ENCODE results near the gene BAG5.

The BAG5 gene

DNA sequence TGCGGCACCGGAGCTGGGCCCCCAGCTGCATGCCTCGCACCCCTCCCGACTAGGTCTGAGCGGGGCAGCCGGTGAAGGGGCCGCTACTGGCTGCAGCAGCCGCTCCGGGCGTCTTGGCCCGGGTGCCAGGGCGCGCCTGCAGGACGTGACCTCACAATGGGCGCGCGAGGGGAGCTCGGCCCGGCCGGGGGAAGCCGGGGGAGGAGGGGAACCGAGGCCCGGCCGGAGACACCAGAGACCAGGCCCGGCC is 353 bp downstream of the BAG5 start:
- H3K27me3 ChIP-seq (ENCODE audit: insufficient read depth, low read length, poor library complexity, severe bottlenecking) = no peaks in the 10 kb centered on the region
- H3K4me3 ChIP-seq (ENCODE audit: low read length, poor library complexity, severe bottlenecking) = peak overlapping the region; percentile 90
- H3F3A ChIP-seq (ENCODE audit: low read depth) = peaks cover 6% of the 10 kb centered on the region; the same call in 1 of the 2 replicates
- H3K9me3 ChIP-seq (ENCODE audit: insufficient read depth, low read depth, low read length) = no peaks in the 10 kb centered on the region
- peaks cover 90% of the 10 kb centered on the region for H3K79me2 ChIP-seq (ENCODE audit: insufficient read depth, low read length)
- peaks cover 55% of the 10 kb centered on the region for H3K4me1 ChIP-seq (ENCODE audit: insufficient read depth, low read length, poor library complexity, severe bottlenecking)
- H3K36me3 ChIP-seq (ENCODE audit: insufficient read depth, low read length) = peaks cover 8% of the 10 kb centered on the region; the same call in 1 of the 2 replicates
- H4K20me1 ChIP-seq (ENCODE audit: insufficient read depth, low read length, poor library complexity, severe bottlenecking) = peaks cover 57% of the 10 kb centered on the region
- peak overlapping the region; percentile 74 for H3K4me2 ChIP-seq (ENCODE audit: low read depth, low read length, poor library complexity, severe bottlenecking)
- H2AFZ ChIP-seq (ENCODE audit: low read length) = peak overlapping the region; percentile 93
- peak overlapping the region; percentile 83 for H3K9ac ChIP-seq (ENCODE audit: low read depth, low read length, poor library complexity, severe bottlenecking)
- H3K9me2 ChIP-seq (replicated peaks; ENCODE audit: low read depth, low read length) = no peaks in the 10 kb centered on the region
- TF ChIP-seq, protein P1, sequence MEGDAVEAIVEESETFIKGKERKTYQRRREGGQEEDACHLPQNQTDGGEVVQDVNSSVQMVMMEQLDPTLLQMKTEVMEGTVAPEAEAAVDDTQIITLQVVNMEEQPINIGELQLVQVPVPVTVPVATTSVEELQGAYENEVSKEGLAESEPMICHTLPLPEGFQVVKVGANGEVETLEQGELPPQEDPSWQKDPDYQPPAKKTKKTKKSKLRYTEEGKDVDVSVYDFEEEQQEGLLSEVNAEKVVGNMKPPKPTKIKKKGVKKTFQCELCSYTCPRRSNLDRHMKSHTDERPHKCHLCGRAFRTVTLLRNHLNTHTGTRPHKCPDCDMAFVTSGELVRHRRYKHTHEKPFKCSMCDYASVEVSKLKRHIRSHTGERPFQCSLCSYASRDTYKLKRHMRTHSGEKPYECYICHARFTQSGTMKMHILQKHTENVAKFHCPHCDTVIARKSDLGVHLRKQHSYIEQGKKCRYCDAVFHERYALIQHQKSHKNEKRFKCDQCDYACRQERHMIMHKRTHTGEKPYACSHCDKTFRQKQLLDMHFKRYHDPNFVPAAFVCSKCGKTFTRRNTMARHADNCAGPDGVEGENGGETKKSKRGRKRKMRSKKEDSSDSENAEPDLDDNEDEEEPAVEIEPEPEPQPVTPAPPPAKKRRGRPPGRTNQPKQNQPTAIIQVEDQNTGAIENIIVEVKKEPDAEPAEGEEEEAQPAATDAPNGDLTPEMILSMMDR (conservative IDR thresholded peaks at IDR 0.05; ENCODE audit: low read length) = no peak
- TF ChIP-seq EZH2phosphoT487 (IDR thresholded peaks at IDR 0.05; ENCODE audit: borderline replicate concordance) = no peak

DNA sequence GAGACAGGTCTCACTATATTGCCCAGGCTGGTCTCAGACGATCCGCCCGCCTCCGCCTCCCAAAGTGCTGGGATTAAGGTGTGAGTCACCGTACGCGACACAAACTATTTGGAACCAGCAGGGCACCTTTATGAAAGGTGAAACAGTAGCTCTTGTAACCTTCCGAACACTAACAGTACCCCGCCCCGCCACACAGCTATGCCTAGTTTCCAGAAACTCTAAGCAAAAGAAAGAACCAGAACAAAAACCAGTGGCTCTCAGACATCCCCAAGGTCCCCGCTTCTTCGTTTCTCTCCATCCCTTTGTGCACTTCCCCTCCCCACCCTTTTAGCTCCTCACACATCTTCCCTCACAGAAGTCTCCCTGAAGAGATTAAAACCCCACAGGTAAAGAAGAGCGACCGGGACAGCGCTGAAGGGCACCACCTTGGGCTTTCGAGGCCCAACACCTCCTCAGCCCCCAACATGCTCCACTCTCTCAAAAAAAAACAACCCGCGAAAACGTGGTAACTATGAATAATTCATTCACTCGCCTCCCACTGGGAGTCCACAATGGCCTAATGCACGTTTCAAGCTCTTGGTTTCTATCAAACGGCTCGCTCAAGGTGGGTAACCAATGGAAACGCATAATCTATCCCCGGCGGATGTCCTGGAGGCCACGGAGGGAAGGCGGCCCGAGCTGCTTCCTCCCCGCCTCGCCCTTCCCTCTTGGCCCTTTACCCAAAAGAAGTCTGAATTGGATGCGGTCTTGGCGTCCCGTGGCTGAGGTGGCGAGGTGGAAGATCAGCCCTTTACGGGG is 877 bp downstream of the BAG5 start:
- peak overlapping the region; percentile 90 for H3K4me3 ChIP-seq (ENCODE audit: low read length, poor library complexity, severe bottlenecking)
- H3K4me2 ChIP-seq (ENCODE audit: low read depth, low read length, poor library complexity, severe bottlenecking) = peak overlapping the region; percentile 74
- no peaks in the 10 kb centered on the region for H3K9me3 ChIP-seq (ENCODE audit: insufficient read depth, low read depth, low read length)
- peaks cover 8% of the 10 kb centered on the region; the same call in 1 of the 2 replicates for H3K36me3 ChIP-seq (ENCODE audit: insufficient read depth, low read length)
- H3K27me3 ChIP-seq (ENCODE audit: insufficient read depth, low read length, poor library complexity, severe bottlenecking) = no peaks in the 10 kb centered on the region
- no peak for TF ChIP-seq EZH2phosphoT487 (IDR thresholded peaks at IDR 0.05; ENCODE audit: borderline replicate concordance)
- TF ChIP-seq, protein P1 (conservative IDR thresholded peaks at IDR 0.05; ENCODE audit: low read length) = no peak
- H2AFZ ChIP-seq (ENCODE audit: low read length) = 0 out of 2 replicates have a peak overlapping the region, but pooled peaks have one; percentile 93
- peaks cover 62% of the 10 kb centered on the region for H4K20me1 ChIP-seq (ENCODE audit: insufficient read depth, low read length, poor library complexity, severe bottlenecking)
- peak overlapping the region; percentile 83 for H3K9ac ChIP-seq (ENCODE audit: low read depth, low read length, poor library complexity, severe bottlenecking)
- H3K9me2 ChIP-seq (replicated peaks; ENCODE audit: low read depth, low read length) = no peaks in the 10 kb centered on the region
- peaks cover 89% of the 10 kb centered on the region for H3K79me2 ChIP-seq (ENCODE audit: insufficient read depth, low read length)
- peaks cover 6% of the 10 kb centered on the region; the same call in 1 of the 2 replicates for H3F3A ChIP-seq (ENCODE audit: low read depth)
- H3K4me1 ChIP-seq (ENCODE audit: insufficient read depth, low read length, poor library complexity, severe bottlenecking) = peaks cover 55% of the 10 kb centered on the region

DNA sequence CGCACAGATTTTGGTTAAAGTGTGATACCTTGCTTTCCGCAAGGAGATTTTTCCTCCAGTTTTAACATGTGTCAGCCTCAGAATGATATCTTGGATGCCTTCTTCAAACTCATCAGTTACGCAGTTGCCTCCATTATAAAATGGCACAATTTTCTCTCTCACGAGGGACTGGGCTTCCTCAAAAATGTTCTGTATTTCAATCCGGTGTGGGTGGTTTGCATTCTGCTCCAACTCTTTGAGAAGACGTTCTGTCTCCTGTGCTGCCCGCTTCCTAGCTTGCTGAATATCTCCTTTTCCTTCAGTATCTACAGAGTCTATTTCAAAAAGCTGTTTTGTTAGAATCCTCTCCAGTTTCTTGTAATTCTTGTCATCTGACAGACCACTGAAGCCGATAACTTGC is 1.8 kb downstream of the BAG5 start:
- Histone ChIP-seq H3F3A (ENCODE audit: low read depth) (peaks cover 6% of the 10 kb centered on the region; the same call in 1 of the 2 replicates), H3K9me3 (ENCODE audit: insufficient read depth, low read depth, low read length) (no peaks in the 10 kb centered on the region), H3K9me2 (replicated peaks; ENCODE audit: low read depth, low read length) (no peaks in the 10 kb centered on the region), H3K79me2 (ENCODE audit: insufficient read depth, low read length) (peaks cover 84% of the 10 kb centered on the region), H4K20me1 (ENCODE audit: insufficient read depth, low read length, poor library complexity, severe bottlenecking) (peaks cover 69% of the 10 kb centered on the region), H3K4me2 (ENCODE audit: low read depth, low read length, poor library complexity, severe bottlenecking) (peak overlapping the region; percentile 74), H3K27me3 (ENCODE audit: insufficient read depth, low read length, poor library complexity, severe bottlenecking) (no peaks in the 10 kb centered on the region), H3K36me3 (ENCODE audit: insufficient read depth, low read length) (peaks cover 8% of the 10 kb centered on the region; the same call in 1 of the 2 replicates), H3K9ac (ENCODE audit: low read depth, low read length, poor library complexity, severe bottlenecking) (peak overlapping the region; percentile 83), H2AFZ (ENCODE audit: low read length) (no peak overlapping the region), H3K4me1 (ENCODE audit: insufficient read depth, low read length, poor library complexity, severe bottlenecking) (peaks cover 52% of the 10 kb centered on the region), H3K4me3 (ENCODE audit: low read length, poor library complexity, severe bottlenecking) (peak overlapping the region; percentile 90)
- no peak for TF ChIP-seq EZH2phosphoT487 (IDR thresholded peaks at IDR 0.05; ENCODE audit: borderline replicate concordance)
- TF ChIP-seq, protein P1 (conservative IDR thresholded peaks at IDR 0.05; ENCODE audit: low read length) = no peak

All from Loucy (cell line).